Gastroesophageal sphincter (tissue), 3 donors: ENCODE results near the gene ZNF410.

Source experiments
- CTCF ChIP-seq, 4 experiments: fragments of 200-600 bp in 2 of 4; fragments of 450-650 bp in 2 of 4; sonication (generic) in 1 of 4; IDR thresholded peaks; one replicate each; pipeline ENCODE4 v1.5.1; 2017 to 2019; ENCODE audit warnings: antibody characterized with exemption in 4 of 4, mild to moderate bottlenecking in 2 of 4, moderate library complexity in 2 of 4
- EP300 ChIP-seq: sonication (generic); formaldehyde crosslinking; IDR thresholded peaks from one replicate; pipeline ENCODE4 v1.6.1; 2017; ENCODE audit warnings: antibody characterized with exemption, mild to moderate bottlenecking
- POLR2AphosphoS5 ChIP-seq: sonication (generic); formaldehyde crosslinking; IDR thresholded peaks from one replicate; pipeline ENCODE4 v1.6.1; 2017; ENCODE audit warnings: antibody characterized with exemption

DNA sequence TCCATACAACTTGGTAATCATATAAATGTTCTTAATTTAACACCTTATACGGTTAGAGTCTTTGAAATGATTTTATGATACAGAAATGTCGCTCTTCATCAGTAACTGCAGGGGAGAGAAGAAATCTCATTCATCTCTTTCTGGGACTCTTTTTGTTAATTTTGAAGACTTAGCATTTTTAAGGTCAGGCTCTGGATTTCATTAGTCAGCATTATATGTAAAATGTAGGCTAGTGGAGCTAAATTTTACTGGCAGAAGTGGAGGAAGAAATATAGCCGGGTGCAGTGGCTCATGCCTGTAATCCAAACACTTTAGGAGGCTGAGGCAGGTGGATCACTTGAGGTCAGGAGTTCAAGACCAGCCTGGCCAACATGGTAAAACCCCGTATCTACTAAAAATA lies 39.7 kb upstream of the ZNF410 start:
- no peak for TF ChIP-seq CTCF (IDR thresholded peaks at IDR 0.05)
- no peak for TF ChIP-seq POLR2AphosphoS5
- TF ChIP-seq EP300: no peak
